Ishikawa (cell line): ENCODE measurements around the gene FBXL3.

Source experiments
- CEBPB ChIP-seq: IDR thresholded peaks from 2 replicates; pipeline ENCODE4 v1.6.1; 2012
- CREB1 ChIP-seq: IDR thresholded peaks from 2 replicates; pipeline ENCODE4 v1.6.1; 2012; ENCODE audit warnings: low read depth
- EGR1 ChIP-seq: IDR thresholded peaks from 2 replicates; pipeline ENCODE4 v1.6.1; 2012
- EP300 ChIP-seq: IDR thresholded peaks from 2 replicates; pipeline ENCODE4 v1.6.1; 2012; ENCODE audit warnings: borderline replicate concordance
- FOXM1 ChIP-seq: IDR thresholded peaks from 2 replicates; pipeline ENCODE4 v1.6.1; 2012; ENCODE audit warnings: low read depth, borderline replicate concordance
- NFIC ChIP-seq: IDR thresholded peaks from 2 replicates; pipeline ENCODE4 v1.6.1; 2012
- RAD21 ChIP-seq: IDR thresholded peaks from 2 replicates; pipeline ENCODE4 v1.6.1; 2012; ENCODE audit warnings: low read depth
- REST ChIP-seq: IDR thresholded peaks from 2 replicates; pipeline ENCODE4 v1.6.1; 2012; ENCODE audit warnings: low read depth, mild to moderate bottlenecking
- TAF1 ChIP-seq: IDR thresholded peaks from 2 replicates; pipeline ENCODE4 v1.6.1; 2012; ENCODE audit warnings: low read depth, mild to moderate bottlenecking
- TCF12 ChIP-seq: IDR thresholded peaks from 2 replicates; pipeline ENCODE4 v1.6.1; 2012; ENCODE audit warnings: low read depth
- TEAD4 ChIP-seq: IDR thresholded peaks from 2 replicates; pipeline ENCODE4 v1.6.1; 2012
- USF1 ChIP-seq: IDR thresholded peaks from 2 replicates; pipeline ENCODE4 v1.6.1; 2012
- YY1 ChIP-seq: IDR thresholded peaks from 2 replicates; pipeline ENCODE4 v1.6.1; 2012; ENCODE audit warnings: low read depth
- ZBTB7A ChIP-seq: IDR thresholded peaks from 2 replicates; pipeline ENCODE4 v1.6.1; 2012; ENCODE audit warnings: low read depth
- TF ChIP-seq, protein P1 (sequence below): IDR thresholded peaks from 2 replicates; pipeline ENCODE4 v1.6.1; 2012

Gene FBXL3

DNA sequence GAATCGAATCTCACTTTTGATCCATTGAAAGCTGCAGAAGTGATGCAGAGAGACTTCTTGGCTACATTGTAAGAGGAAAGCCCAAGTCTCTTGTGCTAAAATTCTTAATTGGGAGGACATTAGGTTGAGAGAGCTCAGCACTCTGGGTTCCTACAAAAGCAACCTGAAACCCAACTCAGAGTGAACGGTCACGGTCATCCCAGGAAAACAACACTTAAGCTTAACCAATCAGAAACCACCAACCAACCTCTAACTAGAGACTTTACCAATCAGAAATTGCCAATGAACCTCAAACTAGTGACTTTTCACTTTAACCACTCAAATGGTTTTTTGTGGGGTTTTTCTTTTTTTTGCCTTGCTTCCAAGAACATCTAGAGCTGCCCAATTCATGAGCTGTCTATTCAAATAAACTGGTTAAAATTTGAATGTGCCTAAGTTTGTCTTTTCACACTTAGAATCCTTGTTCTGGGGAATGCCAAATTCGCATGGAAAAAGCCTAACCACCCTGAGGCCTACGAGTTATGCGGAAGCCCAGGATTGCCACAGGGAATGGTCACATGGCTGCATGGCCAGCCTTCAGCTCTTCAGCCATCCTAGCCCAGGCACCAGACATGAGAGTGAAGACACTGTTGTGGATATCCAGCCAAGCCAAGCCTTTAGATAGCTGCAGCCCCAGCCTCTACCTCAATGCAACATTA, 52.9 kb downstream of the FBXL3 start:
- no peak for TF ChIP-seq EGR1
- TF ChIP-seq REST, result no peak
- TF ChIP-seq RAD21, result no peak

DNA sequence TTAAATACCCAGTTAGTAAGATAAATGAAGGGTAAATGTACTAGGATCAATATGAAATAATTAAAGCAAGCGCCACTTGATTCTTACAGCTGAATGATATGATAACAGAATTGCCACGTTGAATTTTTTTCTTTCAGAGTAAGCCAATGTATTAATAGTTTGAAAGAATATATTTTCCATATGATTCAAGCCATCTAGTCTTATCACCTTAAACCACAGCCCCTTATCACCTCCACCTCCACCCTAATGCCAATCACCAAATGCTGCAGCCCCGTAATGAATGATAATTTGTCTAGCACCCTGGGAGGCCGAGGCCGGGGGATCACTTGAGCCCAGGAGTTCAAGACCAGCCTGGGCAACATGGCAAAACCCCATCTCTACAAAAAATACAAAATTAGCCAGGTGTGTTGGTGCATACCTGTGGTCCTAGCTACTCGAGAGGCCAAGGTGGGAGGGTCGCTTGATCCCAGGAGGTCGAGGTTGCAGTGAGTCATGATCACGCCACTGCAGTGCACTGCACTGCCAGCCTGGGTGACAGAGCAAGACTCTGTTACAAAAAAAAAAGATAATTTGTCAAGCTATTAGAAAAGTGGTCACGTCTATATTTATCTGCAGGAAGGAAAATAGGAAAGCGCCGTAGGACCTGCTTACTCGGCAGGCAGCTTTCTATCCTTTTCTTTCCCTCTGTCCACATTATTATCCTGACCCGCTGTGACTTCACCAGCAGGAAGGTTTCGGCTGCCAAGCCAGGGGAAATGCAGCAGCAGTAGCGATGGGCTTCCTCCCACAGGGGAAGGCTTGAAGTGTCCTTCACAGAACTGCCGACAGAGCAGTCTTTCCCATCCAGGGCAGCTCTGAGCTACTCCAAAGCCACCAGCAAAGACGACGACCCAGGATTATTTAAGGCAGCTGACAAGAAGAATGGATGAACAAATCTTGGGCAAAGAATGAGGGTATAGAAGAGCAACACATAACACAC, 54.8 kb downstream of the FBXL3 start:
- no peak for TF ChIP-seq ZBTB7A
- no peak for TF ChIP-seq EP300
- TF ChIP-seq REST, result no peak
- TF ChIP-seq CEBPB, result no peak
- no peak for TF ChIP-seq TAF1
- TF ChIP-seq USF1, result no peak
- no peak for TF ChIP-seq NFIC
- no peak for TF ChIP-seq YY1
- no peak for TF ChIP-seq FOXM1
- TF ChIP-seq, protein P1, sequence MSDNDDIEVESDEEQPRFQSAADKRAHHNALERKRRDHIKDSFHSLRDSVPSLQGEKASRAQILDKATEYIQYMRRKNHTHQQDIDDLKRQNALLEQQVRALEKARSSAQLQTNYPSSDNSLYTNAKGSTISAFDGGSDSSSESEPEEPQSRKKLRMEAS, result no peak
- TF ChIP-seq CREB1, result no peak
- no peak for TF ChIP-seq RAD21
- TF ChIP-seq EGR1, result no peak
- no peak for TF ChIP-seq TEAD4
- TF ChIP-seq TCF12, result no peak

- TF ChIP-seq YY1, result no peak
- TF ChIP-seq TAF1, result no peak
- TF ChIP-seq TEAD4, result no peak
- TF ChIP-seq EP300, result no peak
- TF ChIP-seq CEBPB, result no peak
- TF ChIP-seq EGR1, result no peak
- TF ChIP-seq FOXM1, result no peak
- no peak for TF ChIP-seq ZBTB7A
- TF ChIP-seq, protein P1, result no peak
- no peak for TF ChIP-seq REST
- TF ChIP-seq CREB1, result no peak
- TF ChIP-seq TCF12, result no peak
- TF ChIP-seq RAD21, result no peak
- no peak for TF ChIP-seq USF1
- TF ChIP-seq NFIC, result no peak
Observed at GRCh38 chr13:76971215-76971614, 55.7 kb downstream of the FBXL3 start.
